Measurements from ENCODE around the gene ATAD2B.

Gene ATAD2B

GRCh38 chr2:23777826-23778225 is 149.1 kb downstream of the ATAD2B start:
- Histone ChIP-seq H3K36me3 (ENCODE audit: insufficient read depth, low read depth, low read length) (peaks cover 30% of the 10 kb centered on the region; the same call in 1 of the 2 replicates), H3K4me3 (ENCODE audit: low read length) (no peak overlapping the region), H3K4me1 (ENCODE audit: insufficient read depth, low read length) (no peaks in the 10 kb centered on the region), H3K27ac (ENCODE audit: low read length) (no peak overlapping the region), H3K9ac (ENCODE audit: low read depth, low read length) (no peak overlapping the region), H3K27me3 (ENCODE audit: insufficient read depth, low read length) (no peaks in the 10 kb centered on the region), H3K9me3 (ENCODE audit: insufficient read depth, low read depth, low read length) (no peaks in the 10 kb centered on the region)

GRCh38 chr2:23776021-23776420 is 150.9 kb downstream of the ATAD2B start:
- H3K27ac ChIP-seq (ENCODE audit: low read length) = no peak overlapping the region
- H3K36me3 ChIP-seq (ENCODE audit: insufficient read depth, low read depth, low read length) = peaks cover 35% of the 10 kb centered on the region; the same call in 1 of the 2 replicates
- 0 out of 2 replicates have a peak, but pooled peaks cover 2% of the 10 kb centered on the region for H3K9me3 ChIP-seq (ENCODE audit: insufficient read depth, low read depth, low read length)
- no peaks in the 10 kb centered on the region for H3K4me1 ChIP-seq (ENCODE audit: insufficient read depth, low read length)
- no peaks in the 10 kb centered on the region for H3K27me3 ChIP-seq (ENCODE audit: insufficient read depth, low read length)
- no peak overlapping the region for H3K9ac ChIP-seq (ENCODE audit: low read depth, low read length)
- H3K4me3 ChIP-seq (ENCODE audit: low read length) = no peak overlapping the region

- H3K9me3 ChIP-seq (ENCODE audit: insufficient read depth, low read depth, low read length) = 0 out of 2 replicates have a peak, but pooled peaks cover 4% of the 10 kb centered on the region
- no peak overlapping the region for H3K9ac ChIP-seq (ENCODE audit: low read depth, low read length)
- H3K27me3 ChIP-seq (ENCODE audit: insufficient read depth, low read length) = no peaks in the 10 kb centered on the region
- no peaks in the 10 kb centered on the region for H3K4me1 ChIP-seq (ENCODE audit: insufficient read depth, low read length)
- no peak overlapping the region for H3K27ac ChIP-seq (ENCODE audit: low read length)
- no peak overlapping the region for H3K4me3 ChIP-seq (ENCODE audit: low read length)
- H3K36me3 ChIP-seq (ENCODE audit: insufficient read depth, low read depth, low read length) = peaks cover 40% of the 10 kb centered on the region
Measured at GRCh38 chr2:23772684-23773083, 154.2 kb downstream of the ATAD2B start.

DNA sequence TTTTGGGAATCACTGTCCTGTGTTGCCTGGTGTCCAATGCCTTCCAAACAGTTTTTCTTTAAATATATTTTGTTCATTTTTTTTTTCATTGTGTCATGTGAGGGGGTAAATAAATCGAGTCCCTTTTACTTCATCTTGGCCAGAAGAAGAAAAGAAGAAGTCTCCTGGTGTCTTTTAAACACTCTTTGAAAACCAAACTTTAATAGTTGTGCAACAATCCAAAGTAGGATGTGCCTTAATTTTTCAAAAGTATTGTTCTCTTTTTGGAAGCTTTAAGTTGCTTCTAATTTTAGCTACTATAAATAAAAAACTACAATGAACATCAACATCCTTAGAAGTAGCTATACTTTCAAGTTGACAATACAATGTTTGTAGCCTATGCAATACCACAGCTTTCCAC is 154.9 kb downstream of the ATAD2B start:
- Histone ChIP-seq H3K36me3 (ENCODE audit: insufficient read depth, low read depth, low read length) (peaks cover 40% of the 10 kb centered on the region), H3K27me3 (ENCODE audit: insufficient read depth, low read length) (no peaks in the 10 kb centered on the region), H3K9me3 (ENCODE audit: insufficient read depth, low read depth, low read length) (0 out of 2 replicates have a peak, but pooled peaks cover 4% of the 10 kb centered on the region), H3K4me1 (ENCODE audit: insufficient read depth, low read length) (no peaks in the 10 kb centered on the region), H3K4me3 (ENCODE audit: low read length) (no peak overlapping the region), H3K27ac (ENCODE audit: low read length) (no peak overlapping the region), H3K9ac (ENCODE audit: low read depth, low read length) (no peak overlapping the region)

- no peak overlapping the region for H3K4me3 ChIP-seq (ENCODE audit: low read length)
Measured at GRCh38 chr2:23769364-23769763, 157.6 kb downstream of the ATAD2B start.

DNA sequence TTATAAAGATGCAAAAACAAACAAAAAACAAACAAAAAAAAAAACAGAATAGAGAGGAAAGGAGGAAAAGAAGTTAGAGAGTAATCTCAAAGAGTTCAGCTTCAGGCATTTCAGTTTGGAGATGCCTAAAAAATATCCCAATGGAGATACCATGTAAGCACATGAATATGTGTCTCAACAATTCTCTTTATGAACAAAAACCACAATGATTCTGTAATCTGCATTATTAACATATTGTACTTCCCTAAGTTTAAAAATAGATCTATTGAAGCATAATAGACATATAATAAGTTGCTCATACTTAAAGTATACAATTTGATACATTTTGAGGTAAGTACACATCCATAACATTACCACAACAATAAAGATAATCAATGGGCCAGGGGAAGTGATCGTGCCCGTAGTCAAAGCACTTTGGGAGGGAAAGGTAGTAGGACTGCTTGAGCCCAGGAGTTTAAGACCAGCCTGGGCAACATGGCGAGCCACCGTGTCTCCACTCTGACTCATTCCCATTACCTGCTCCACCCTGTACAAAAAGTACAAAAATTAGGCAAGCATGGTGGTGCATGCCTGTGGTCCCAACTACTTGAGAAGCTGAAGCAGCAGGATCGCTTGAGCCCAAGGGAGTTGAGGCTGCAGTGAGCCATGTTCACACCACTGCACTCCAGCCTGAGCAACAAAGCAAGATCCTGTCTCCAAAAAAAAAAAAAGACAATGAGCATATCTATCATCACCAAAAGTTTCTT is 158.9 kb downstream of the ATAD2B start:
- Histone ChIP-seq H3K9ac (ENCODE audit: low read depth, low read length) (no peak overlapping the region), H3K27me3 (ENCODE audit: insufficient read depth, low read length) (no peaks in the 10 kb centered on the region), H3K9me3 (ENCODE audit: insufficient read depth, low read depth, low read length) (0 out of 2 replicates have a peak, but pooled peaks cover 4% of the 10 kb centered on the region), H3K36me3 (ENCODE audit: insufficient read depth, low read depth, low read length) (peaks cover 29% of the 10 kb centered on the region), H3K27ac (ENCODE audit: low read length) (no peak overlapping the region), H3K4me3 (ENCODE audit: low read length) (no peak overlapping the region), H3K4me1 (ENCODE audit: insufficient read depth, low read length) (no peaks in the 10 kb centered on the region)

More at GRCh38 chr2:23769364-23769763, 157.6 kb downstream of the ATAD2B start:
- Histone ChIP-seq H3K9ac (ENCODE audit: low read depth, low read length) (no peak overlapping the region), H3K4me1 (ENCODE audit: insufficient read depth, low read length) (no peaks in the 10 kb centered on the region), H3K36me3 (ENCODE audit: insufficient read depth, low read depth, low read length) (peaks cover 40% of the 10 kb centered on the region), H3K27ac (ENCODE audit: low read length) (no peak overlapping the region), H3K9me3 (ENCODE audit: insufficient read depth, low read depth, low read length) (0 out of 2 replicates have a peak, but pooled peaks cover 4% of the 10 kb centered on the region), H3K27me3 (ENCODE audit: insufficient read depth, low read length) (no peaks in the 10 kb centered on the region)

DNA sequence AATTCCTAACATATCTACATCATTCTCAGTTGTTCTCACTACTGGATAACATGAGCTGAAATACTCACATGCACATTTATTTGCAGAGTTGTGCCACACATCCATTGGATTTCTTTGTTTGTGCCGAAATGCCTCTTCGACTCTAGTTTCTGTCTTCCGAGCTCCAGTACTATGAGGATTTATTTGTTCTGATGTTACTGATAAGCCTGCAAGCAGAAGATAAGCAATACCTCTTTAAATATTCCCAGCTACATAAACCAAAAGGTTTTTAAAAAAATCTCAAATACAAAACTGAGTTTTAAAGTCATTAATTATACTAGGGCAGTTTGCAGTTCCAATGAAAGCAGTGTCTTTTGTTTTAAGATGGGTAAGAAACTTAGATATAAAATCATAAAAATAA is 164.8 kb downstream of the ATAD2B start:
- Histone ChIP-seq H3K9ac (ENCODE audit: low read depth, low read length) (no peak overlapping the region), H3K4me3 (ENCODE audit: low read length) (no peak overlapping the region), H3K27ac (ENCODE audit: low read length) (no peak overlapping the region), H3K27me3 (ENCODE audit: insufficient read depth, low read length) (no peaks in the 10 kb centered on the region), H3K9me3 (ENCODE audit: insufficient read depth, low read depth, low read length) (no peaks in the 10 kb centered on the region), H3K4me1 (ENCODE audit: insufficient read depth, low read length) (no peaks in the 10 kb centered on the region; the same call in 1 of the 2 replicates), H3K36me3 (ENCODE audit: insufficient read depth, low read depth, low read length) (peaks cover 9% of the 10 kb centered on the region; the same call in 1 of the 2 replicates)

- Histone ChIP-seq H3K36me3 (ENCODE audit: insufficient read depth, low read depth, low read length) (peaks cover 14% of the 10 kb centered on the region; the same call in 1 of the 2 replicates), H3K4me1 (ENCODE audit: insufficient read depth, low read length) (no peaks in the 10 kb centered on the region; the same call in 1 of the 2 replicates), H3K27me3 (ENCODE audit: insufficient read depth, low read length) (no peaks in the 10 kb centered on the region), H3K4me3 (ENCODE audit: low read length) (no peak overlapping the region), H3K9ac (ENCODE audit: low read depth, low read length) (no peak overlapping the region), H3K9me3 (ENCODE audit: insufficient read depth, low read depth, low read length) (no peaks in the 10 kb centered on the region), H3K27ac (ENCODE audit: low read length) (no peak overlapping the region)
Measured at GRCh38 chr2:23761638-23762037, 165.3 kb downstream of the ATAD2B start.

- no peak overlapping the region for H3K9ac ChIP-seq (ENCODE audit: low read depth, low read length)
- no peaks in the 10 kb centered on the region for H3K9me3 ChIP-seq (ENCODE audit: insufficient read depth, low read depth, low read length)
- H3K4me1 ChIP-seq (ENCODE audit: insufficient read depth, low read length) = peaks cover 8% of the 10 kb centered on the region
- peaks cover 14% of the 10 kb centered on the region; the same call in 1 of the 2 replicates for H3K36me3 ChIP-seq (ENCODE audit: insufficient read depth, low read depth, low read length)
- H3K4me3 ChIP-seq (ENCODE audit: low read length) = no peak overlapping the region
- no peak overlapping the region for H3K27ac ChIP-seq (ENCODE audit: low read length)
- H3K27me3 ChIP-seq (ENCODE audit: insufficient read depth, low read length) = no peaks in the 10 kb centered on the region
Measured at GRCh38 chr2:23760736-23761135, 166.2 kb downstream of the ATAD2B start.

DNA sequence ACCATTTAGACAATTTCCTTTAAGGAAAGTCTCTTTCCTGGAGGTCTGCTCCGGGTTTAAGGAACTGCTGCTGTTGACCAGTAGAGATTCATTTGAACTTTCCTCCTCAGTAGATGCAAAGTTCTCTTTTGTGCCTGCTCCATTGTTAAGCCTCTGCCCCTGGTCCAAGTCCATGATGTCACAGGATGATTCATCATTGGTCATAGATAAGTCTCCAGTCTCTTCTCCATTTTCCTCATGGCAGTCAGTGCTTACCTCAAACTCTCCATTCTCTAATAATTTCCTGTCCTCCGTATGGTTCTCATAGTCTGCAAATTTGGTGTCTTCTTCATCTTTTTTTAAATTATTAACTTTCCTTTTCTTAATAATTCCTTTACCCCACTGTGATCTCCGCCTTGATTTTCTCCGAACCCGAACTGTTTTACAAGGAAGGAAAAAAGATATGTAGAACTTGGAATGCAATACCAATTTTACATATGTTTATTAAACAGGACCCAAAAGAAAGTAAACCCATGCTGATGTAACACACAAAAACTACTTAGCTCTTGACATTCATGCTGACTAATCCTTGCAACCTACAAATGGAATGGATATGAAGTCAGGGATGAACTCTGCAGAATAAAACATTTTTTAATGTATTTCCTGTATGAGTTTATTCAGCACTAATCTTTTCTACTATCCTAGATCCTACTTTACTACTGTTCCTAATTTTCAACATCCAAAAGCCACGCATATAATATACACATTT is 169.1 kb downstream of the ATAD2B start:
- peaks cover 27% of the 10 kb centered on the region; the same call in 1 of the 2 replicates for H3K36me3 ChIP-seq (ENCODE audit: insufficient read depth, low read depth, low read length)
- peaks cover 9% of the 10 kb centered on the region for H3K4me1 ChIP-seq (ENCODE audit: insufficient read depth, low read length)
- H3K9me3 ChIP-seq (ENCODE audit: insufficient read depth, low read depth, low read length) = no peaks in the 10 kb centered on the region
- no peak overlapping the region for H3K4me3 ChIP-seq (ENCODE audit: low read length)
- no peaks in the 10 kb centered on the region for H3K27me3 ChIP-seq (ENCODE audit: insufficient read depth, low read length)
- H3K9ac ChIP-seq (ENCODE audit: low read depth, low read length) = no peak overlapping the region
- H3K27ac ChIP-seq (ENCODE audit: low read length) = no peak overlapping the region

- Histone ChIP-seq H3K36me3 (ENCODE audit: insufficient read depth, low read depth, low read length) (peaks cover 27% of the 10 kb centered on the region; the same call in 1 of the 2 replicates), H3K9me3 (ENCODE audit: insufficient read depth, low read depth, low read length) (no peaks in the 10 kb centered on the region), H3K27ac (ENCODE audit: low read length) (no peak overlapping the region), H3K9ac (ENCODE audit: low read depth, low read length) (no peak overlapping the region), H3K4me3 (ENCODE audit: low read length) (no peak overlapping the region), H3K4me1 (ENCODE audit: insufficient read depth, low read length) (peaks cover 13% of the 10 kb centered on the region), H3K27me3 (ENCODE audit: insufficient read depth, low read length) (no peaks in the 10 kb centered on the region)
Measured at GRCh38 chr2:23756593-23757292, 170.2 kb downstream of the ATAD2B start.

Measured in iPS-20b (cell line).